Muscle layer of duodenum (tissue), 2 donors: Measurements from ENCODE around the gene TUBD1.

Experiments used
- H3K27ac ChIP-seq: one replicate; pipeline ENCODE4 v1.7.0; 2013; ENCODE audit warnings: mild to moderate bottlenecking, low read length
- H3K27me3 ChIP-seq: one replicate; pipeline ENCODE4 v1.7.0; 2013; ENCODE audit warnings: low read depth, mild to moderate bottlenecking, control low read depth, low read length
- H3K36me3 ChIP-seq, 2 donors: one replicate each; pipeline ENCODE4 v1.7.0; 2013; ENCODE audit warnings: low read length in 2 of 2, control low read depth in 1 of 2, mild to moderate bottlenecking in 1 of 2; ENCODE audit not compliant: insufficient read depth in 2 of 2, control insufficient read depth in 1 of 2
- H3K4me1 ChIP-seq, 2 donors: one replicate each; pipeline ENCODE4 v1.7.0; 2013; ENCODE audit warnings: low read length in 2 of 2, mild to moderate bottlenecking in 2 of 2, control low read depth in 1 of 2, moderate library complexity in 1 of 2; ENCODE audit not compliant: insufficient read depth in 2 of 2, control insufficient read depth in 1 of 2
- H3K4me3 ChIP-seq, 2 donors: one replicate each; pipeline ENCODE4 v1.7.0; 2013; ENCODE audit warnings: low read length in 2 of 2, low read depth in 1 of 2, mild to moderate bottlenecking in 1 of 2
- H3K9me3 ChIP-seq, 2 donors: one replicate each; pipeline ENCODE4 v1.7.0; 2013; ENCODE audit warnings: low read length in 2 of 2, control low read depth in 1 of 2, mild to moderate bottlenecking in 1 of 2; ENCODE audit not compliant: control insufficient read depth in 1 of 2
- donor health status: healthy.

TUBD1 gene

DNA sequence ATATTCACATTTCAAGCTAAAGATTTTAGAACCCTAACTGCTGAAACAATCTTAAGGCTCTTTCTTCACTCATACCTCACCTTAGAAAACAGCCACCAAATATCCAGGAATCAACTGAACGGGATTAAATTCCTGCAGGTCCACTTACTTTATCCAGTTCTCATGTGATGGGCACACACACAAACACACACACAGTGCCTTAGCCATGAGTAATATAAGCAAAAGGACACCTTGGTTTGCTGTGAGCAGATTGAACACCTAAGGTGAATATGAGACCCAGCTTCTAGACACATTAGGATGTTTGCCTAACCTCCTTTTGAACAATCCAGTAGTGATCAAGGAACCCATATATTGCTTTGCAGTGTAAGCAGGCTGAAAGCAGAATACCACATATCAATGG is 81.5 kb downstream of the TUBD1 start:
- H3K4me1 ChIP-seq: peaks cover 0 to 3% of the 10 kb centered on the region in 2 donors
- H3K27me3 ChIP-seq: no peaks in the 10 kb centered on the region
- no peaks in the 10 kb centered on the region for H3K9me3 ChIP-seq
- no peak overlapping the region for H3K27ac ChIP-seq
- H3K4me3 ChIP-seq: no peak overlapping the region
- peaks cover 0 to 20% of the 10 kb centered on the region in 2 donors for H3K36me3 ChIP-seq

DNA sequence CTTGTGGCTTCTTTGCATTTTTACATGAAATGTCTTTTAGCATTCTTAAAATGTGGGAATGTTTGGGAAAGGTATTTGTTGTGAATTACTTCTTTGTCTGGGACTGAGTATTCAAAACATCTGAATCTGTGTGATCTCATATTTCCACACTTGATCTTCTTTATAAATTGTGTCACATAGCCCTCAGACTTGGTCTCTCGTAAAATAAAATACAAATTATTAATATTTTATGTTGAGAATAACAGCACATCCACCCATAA is 81.9 kb downstream of the TUBD1 start:
- Histone ChIP-seq H3K4me1 (peaks cover 0 to 3% of the 10 kb centered on the region in 2 donors), H3K4me3 (no peak overlapping the region), H3K36me3 (peaks cover 0 to 20% of the 10 kb centered on the region in 2 donors), H3K27ac (no peak overlapping the region), H3K27me3 (no peaks in the 10 kb centered on the region), H3K9me3 (no peaks in the 10 kb centered on the region)
